Stomach (tissue), 4 donors: Measurements from ENCODE around the gene FAF2.

Experiments used
- CTCF ChIP-seq, 7 experiments: fragments of 450-650 bp in 4 of 7; fragments of 200-600 bp in 3 of 7; sonication (generic) in 3 of 7; IDR thresholded peaks; one replicate each; pipeline ENCODE4 v1.5.1; 2016 to 2019; ENCODE audit warnings: antibody characterized with exemption in 7 of 7, control low read depth in 2 of 7, mild to moderate bottlenecking in 1 of 7
- POLR2A ChIP-seq, 4 donors: fragments of 450-650 bp; IDR thresholded peaks; one replicate each; pipeline ENCODE4 v1.6.1; 2016; ENCODE audit warnings: antibody characterized with exemption in 4 of 4, control low read depth in 2 of 4, mild to moderate bottlenecking in 1 of 4, moderate library complexity in 1 of 4

- TF ChIP-seq CTCF (IDR thresholded peaks at IDR 0.05), result peak in 6 of 7 experiments; percentile 54 to 100 (median 98)
- peak in 2 of 4 donors; percentile 72 to 81 for TF ChIP-seq POLR2A (IDR thresholded peaks at IDR 0.05)
Observed at GRCh38 chr5:176447978-176448608, at the start of gene FAF2.
